GM18526 (cell line): Measurements from ENCODE around the gene WARS2.

Experiments used
- POLR2A ChIP-seq: IDR thresholded peaks from 3 replicates; pipeline ENCODE4 v1.6.1; 2011; ENCODE audit not compliant: insufficient read length; ENCODE audit errors: extremely low read depth

WARS2 gene

GRCh38 chr1:118989006-118989815 is 151.2 kb downstream of the WARS2 start:
- no peak for TF ChIP-seq POLR2A

- no peak for TF ChIP-seq POLR2A
Observed at GRCh38 chr1:118988186-118989005, 152.1 kb downstream of the WARS2 start, which contains the start of gene TBX15. Gene TBX15 (minus strand): TSS chr1:118988343. CDS start chr1:118987795, 548 bp downstream.

DNA sequence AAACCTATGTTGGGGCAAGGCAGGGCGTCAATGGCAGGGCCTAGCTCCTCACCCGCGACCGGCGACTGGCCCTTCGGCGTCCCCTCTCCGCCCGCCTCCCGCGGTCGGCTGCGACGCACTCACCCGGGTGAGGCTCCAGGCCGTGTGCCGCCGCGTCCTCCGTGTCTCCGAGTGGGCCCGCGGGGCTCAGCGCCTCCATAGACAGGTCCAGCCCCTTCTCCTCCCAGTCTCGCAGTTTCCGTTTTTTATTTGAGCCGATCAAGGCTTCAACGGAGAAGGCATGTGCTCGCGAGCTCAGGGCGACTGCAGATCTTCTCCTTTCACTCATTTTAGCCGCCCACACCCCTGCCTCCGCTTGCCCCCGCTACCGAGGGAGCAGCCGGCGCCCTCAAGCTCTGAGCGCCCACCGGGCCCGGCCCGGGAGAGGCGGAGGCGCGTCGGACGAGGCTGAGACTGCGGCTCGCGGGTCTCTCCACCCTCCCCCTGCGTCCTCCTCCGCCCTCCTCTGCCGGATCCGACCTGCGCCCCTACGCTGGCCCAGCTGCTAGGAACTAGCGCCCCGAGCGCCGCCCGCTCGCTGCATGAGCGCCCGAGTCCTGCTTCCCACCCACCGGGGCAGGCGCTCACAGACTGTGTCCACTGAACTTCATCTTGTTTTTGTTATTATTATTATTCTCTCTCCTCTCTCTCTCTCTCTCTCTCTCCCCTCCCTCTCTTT is 152.8 kb downstream of the WARS2 start:
- TF ChIP-seq POLR2A = no peak

- TF ChIP-seq POLR2A = no peak
Observed at GRCh38 chr1:118986555-118987467, 153.6 kb downstream of the WARS2 start.

GRCh38 chr1:118985640-118986554 is 154.6 kb downstream of the WARS2 start:
- TF ChIP-seq POLR2A = no peak

GRCh38 chr1:118984722-118985639 is 155.5 kb downstream of the WARS2 start:
- no peak for TF ChIP-seq POLR2A

GRCh38 chr1:118984086-118984721 is 156.2 kb downstream of the WARS2 start:
- TF ChIP-seq POLR2A = no peak

DNA sequence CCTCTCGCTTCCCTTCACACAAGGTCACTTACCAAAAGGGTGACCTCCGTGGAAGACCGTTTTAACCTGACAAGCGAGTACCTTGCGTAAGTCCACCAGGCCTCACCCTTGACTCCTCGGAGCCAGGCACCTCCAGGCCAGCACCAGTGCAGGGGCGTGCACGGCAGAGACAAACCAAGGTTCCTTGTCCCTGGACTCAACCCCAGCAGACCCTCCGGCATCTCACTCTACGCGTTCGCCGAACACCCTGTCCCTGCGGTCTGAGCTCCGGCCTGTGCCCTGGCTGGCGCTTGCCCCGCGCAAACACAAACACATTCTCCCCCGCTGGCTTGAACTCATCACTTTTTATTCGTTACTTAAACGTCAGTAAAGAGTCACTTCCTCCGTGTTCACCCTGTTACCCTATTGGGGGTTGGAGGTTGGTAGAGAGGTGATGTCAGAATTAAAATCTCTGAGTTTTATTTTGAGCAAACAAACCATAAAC is 156.9 kb downstream of the WARS2 start:
- no peak for TF ChIP-seq POLR2A

DNA sequence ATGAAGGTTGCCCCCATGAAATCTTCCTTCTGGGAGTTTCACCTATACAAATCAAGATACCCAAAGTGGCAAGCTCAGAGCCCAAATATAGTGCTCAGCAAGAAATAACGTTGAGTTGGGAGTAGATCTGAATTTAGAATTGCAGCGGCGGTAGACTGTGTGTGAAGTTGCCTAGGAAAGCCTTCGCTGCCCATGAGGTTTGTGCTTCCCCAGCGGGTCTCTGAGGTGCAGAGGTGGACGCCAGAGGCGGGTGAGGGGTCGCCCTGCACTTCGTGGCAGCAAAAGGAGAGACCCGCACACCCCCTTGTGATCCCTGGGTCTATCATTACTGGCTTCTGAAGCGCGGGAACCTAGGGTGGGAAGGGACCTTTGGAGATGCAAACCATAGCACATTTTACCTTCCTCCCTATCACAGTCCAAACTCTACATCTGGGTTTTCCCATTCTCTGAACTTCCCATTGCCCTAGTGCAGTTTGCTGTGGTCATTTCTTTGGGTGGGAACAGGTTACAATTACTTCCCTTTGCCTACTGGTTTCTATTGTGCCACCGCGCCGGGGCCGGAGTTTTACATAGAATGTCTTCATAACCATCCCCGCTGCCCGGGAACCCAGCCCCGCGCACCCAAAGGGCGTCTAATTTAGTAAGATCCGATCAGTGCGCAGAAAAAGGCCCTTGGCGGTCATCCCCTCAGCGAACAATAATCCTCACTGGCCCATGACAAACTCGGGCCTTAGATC is 157.5 kb downstream of the WARS2 start:
- no peak for TF ChIP-seq POLR2A

GRCh38 chr1:118982266-118982665 is 158.2 kb downstream of the WARS2 start:
- TF ChIP-seq POLR2A = no peak

DNA sequence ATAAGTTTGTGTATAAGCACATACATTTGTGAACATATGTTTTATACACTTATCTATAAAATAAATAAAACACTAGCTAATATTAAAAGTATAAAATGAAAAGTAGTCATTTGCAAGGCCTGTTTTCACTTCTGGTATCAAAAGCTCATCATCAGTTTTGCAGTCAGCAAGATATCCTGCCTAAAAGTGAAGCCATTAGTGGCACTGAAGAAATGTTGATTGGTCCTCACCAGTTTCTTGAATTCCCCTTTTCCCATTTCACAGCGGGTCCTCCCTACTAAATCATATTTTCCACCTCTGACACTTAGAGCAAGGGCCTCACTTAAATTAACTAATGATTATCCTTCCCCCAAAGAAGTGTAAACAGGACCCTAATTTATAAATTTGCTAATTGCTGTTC is 159.0 kb downstream of the WARS2 start:
- TF ChIP-seq POLR2A = no peak
